Pancreas (tissue), 10 donors: ENCODE measurements around the gene CROCC. TPM values are rescaled to one million over a fixed set of nuclear protein-coding genes. Genes with fewer than 3 reads are reported as not detected.
"Not testable (repeated sequence)": the region's sequence is repeated elsewhere in the genome, so short reads cannot be mapped to it uniquely, and the experiment has no call there.

ENCODE experiments used
- ATAC-seq, 4 donors: fragments of 200-7000 bp; cut with Tn5 transposase; one replicate each; pipeline versions ENCODE4 v1.8.0 to v1.9.1; 2020; ENCODE audit warnings: mild to moderate bottlenecking in 4 of 4, moderate library complexity in 4 of 4
- DNase-seq, 6 donors: peaks; one replicate each; pipeline ENCODE4 v3.0.0-alpha.2; 2020
- FAIRE-seq: peaks from 2 replicates; lab custom pipeline; 2012; peaks lifted over from hg19 to GRCh38; lab: Jason Lieb, UNC
- H3K27ac ChIP-seq, 4 donors: fragments of 200-600 bp; sonication (generic); 1 replicate in 3 of 4; 2 replicates in 1 of 4; pipeline versions ENCODE4 v1.5.0 to v1.8.0; 2020
- H3K27me3 ChIP-seq, 4 donors: fragments of 200-600 bp; one replicate each; pipeline ENCODE4 v1.8.0; 2021
- H3K36me3 ChIP-seq, 3 donors: fragments of 200-600 bp; sonication (generic) in 1 of 3; one replicate each; pipeline versions ENCODE4 v1.5.0 to v1.8.0; 2020 to 2021
- H3K4me1 ChIP-seq, 3 donors: fragments of 200-600 bp; one replicate each; pipeline ENCODE4 v1.8.0; 2021
- H3K4me3 ChIP-seq, 4 donors: fragments of 200-600 bp; sonication (generic) in 2 of 4; one replicate each; pipeline versions ENCODE4 v1.5.0 to v1.8.0; 2020 to 2021
- H3K9me3 ChIP-seq, 4 donors: fragments of 200-600 bp; one replicate each; pipeline ENCODE4 v1.8.0; 2021
- CTCF ChIP-seq, 4 donors: fragments of 200-600 bp; sonication (generic) in 3 of 4; IDR thresholded peaks; one replicate each; pipeline versions ENCODE4 v1.5.0 to v1.8.0; 2021; ENCODE audit warnings: antibody characterized with exemption in 4 of 4
- WGBS, 2 donors: extraction: QIAGEN DNeasy Blood & Tissue Kit; methylation state at CpG; one replicate each; pipeline ENCODE4 v1.1.7; 2013; 5-methylcytosine and 5-hydroxymethylcytosine counted together
- intact Hi-C, 3 donors: fragments of 100-400 bp; cut with DNase I; formaldehyde crosslinking; loops; one replicate each; pipeline versions ENCODE4 v1.11.1 to v1.14.2; 2022
- polyA plus RNA-seq, 2 donors: library from polyadenylated mRNA; stranded (reverse); fragments of 200-250 nt; gene quantifications; one replicate each; pipeline ENCODE4 v1.2.3, GENCODE V29; 2013
- total RNA-seq, 6 donors: library from RNA; stranded (reverse); fragmentation: NEBNext Ultra II Directional in 4 of 6; extraction: Animal tissue kit (Norgen Biotek cat#: 25700) in 4 of 6; gene quantifications; one replicate each; pipeline versions ENCODE4 v1.2.1 to v1.2.4, GENCODE V29; 2021 to 2023
- donor health status: healthy with polysubstance abuse.
- donor health status: DM: no; HTN: no; CAD: no; lungs with moderate emphysema.
- donor health status: DM: no; HTN: no; CAD: no.
- donor health status: control.
- donor health status: control.
- donor health status: Bipolar disorder and iron deficiency.
- donor health status: DM: yes; HTN: yes; CAD: no.
- donor health status: DM: no; HTN: no; CAD: no.
- donor health status: DM: no; HTN: no; CAD: no.
- donor health status: DM: yes; HTN: yes; CAD: no.

Gene CROCC
- total and polyA plus RNA-seq, 8 donors = 8.1 to 101 (median 14.6) TPM

GRCh38 chr1:16896316-16897055, 25.2 kb upstream of the CROCC start:
- H3K4me1 ChIP-seq, intact Hi-C loops, H3K9me3 ChIP-seq, ATAC-seq, H3K36me3 ChIP-seq, H3K27me3 ChIP-seq, FAIRE-seq: not testable (repeated sequence)
- WGBS, 2 donors = 16 to 18% methylated on average over 21 to 23 of the region's 24 CpGs
- DNase-seq = peak in 1 of 6 donors; percentile 68
- peak overlapping the region in 1 of 4 donors; percentile 12 for H3K4me3 ChIP-seq
- H3K27ac ChIP-seq = peak overlapping the region; percentile 51 to 78 (median 66)

- H3K4me1 ChIP-seq, H3K27ac ChIP-seq, ATAC-seq, H3K36me3 ChIP-seq, DNase-seq, H3K9me3 ChIP-seq, intact Hi-C loops, H3K4me3 ChIP-seq, H3K27me3 ChIP-seq, FAIRE-seq: not testable (repeated sequence)
- 38 to 44% methylated on average over 1 of the region's 1 CpG for WGBS, 2 donors
Observed at GRCh38 chr1:16897653-16898052, 24.1 kb upstream of the CROCC start.

- DNase-seq, H3K4me1 ChIP-seq, intact Hi-C loops, H3K27me3 ChIP-seq, ATAC-seq, H3K27ac ChIP-seq, H3K9me3 ChIP-seq, H3K4me3 ChIP-seq, FAIRE-seq, H3K36me3 ChIP-seq: not testable (repeated sequence)
Observed at GRCh38 chr1:16898298-16898697, 23.4 kb upstream of the CROCC start.

GRCh38 chr1:16899020-16899419, 22.7 kb upstream of the CROCC start:
- H3K36me3 ChIP-seq, H3K9me3 ChIP-seq, H3K27me3 ChIP-seq, FAIRE-seq, ATAC-seq, H3K4me1 ChIP-seq, H3K4me3 ChIP-seq, DNase-seq, intact Hi-C loops, H3K27ac ChIP-seq: not testable (repeated sequence)
- whole genome bisulfite sequencing, 2 donors = 76 to 83% methylated on average over 2 of the region's 2 CpGs

- no peaks in the 10 kb centered on the region for H3K27me3 ChIP-seq
- ATAC-seq (no peak), FAIRE-seq (no peak), DNase-seq (no peak)
- TF ChIP-seq CTCF (IDR thresholded peaks at IDR 0.05) = no peak
- no peaks in the 10 kb centered on the region for H3K9me3 ChIP-seq
- H3K27ac ChIP-seq = no peak overlapping the region
- no peaks in the 10 kb centered on the region for H3K36me3 ChIP-seq
- WGBS, 2 donors = 63 to 82% methylated on average over 2 of the region's 2 CpGs
- no peak overlapping the region for H3K4me3 ChIP-seq
- intact Hi-C loops = no loop called here
- peaks cover 0 to 8% (median 3%) of the 10 kb centered on the region in 3 donors for H3K4me1 ChIP-seq
Observed at GRCh38 chr1:16900751-16901150, 21.0 kb upstream of the CROCC start.

GRCh38 chr1:16901371-16901770, 20.4 kb upstream of the CROCC start:
- DNase-seq, H3K27me3 ChIP-seq, H3K36me3 ChIP-seq, ATAC-seq, FAIRE-seq, H3K27ac ChIP-seq, intact Hi-C loops, H3K9me3 ChIP-seq, H3K4me3 ChIP-seq, H3K4me1 ChIP-seq: not testable (repeated sequence)
- WGBS, 2 donors = 54 to 60% methylated on average over 2 of the region's 2 CpGs

GRCh38 chr1:16903054-16903453, 18.7 kb upstream of the CROCC start:
- no peak for FAIRE-seq
- H3K27me3 ChIP-seq = no peaks in the 10 kb centered on the region

More at GRCh38 chr1:16903054-16903453, 18.7 kb upstream of the CROCC start:
- DNase-seq = peak in 1 of 6 donors; percentile 33
- peaks cover 0 to 8% (median 0%) of the 10 kb centered on the region in 3 donors for H3K4me1 ChIP-seq
- H3K9me3 ChIP-seq = no peaks in the 10 kb centered on the region
- WGBS, 2 donors = 76 to 88% methylated on average over 2 of the region's 2 CpGs
- no peak for ATAC-seq
- intact Hi-C loops = no loop called here
- TF ChIP-seq CTCF (IDR thresholded peaks at IDR 0.05) = no peak
- H3K36me3 ChIP-seq = no peaks in the 10 kb centered on the region
- H3K4me3 ChIP-seq = no peak overlapping the region
- peak overlapping the region in 1 of 4 donors; percentile 99 for H3K27ac ChIP-seq
